Measurements from ENCODE around the gene GALNT10. TPM values are rescaled to one million over a fixed set of nuclear protein-coding genes. Genes with fewer than 3 reads are reported as not detected.

The GALNT10 gene
- total and polyA plus RNA-seq, 2 of the 8 experiments (the other 6 are each of a cell fraction or from before 2014, with no cell fraction given): 4.6 to 15.5 TPM

GRCh38 chr5:154333016-154333415 is 142.5 kb downstream of the GALNT10 start:
- H3K79me2 ChIP-seq (ENCODE audit: control insufficient read depth in 1 of 2, insufficient read depth in 2 of 2, low read length in 2 of 2): no peaks in the 10 kb centered on the region
- H3K4me2 ChIP-seq (ENCODE audit: insufficient read depth in 1 of 2, low read depth in 2 of 2, low read length in 2 of 2): no peak overlapping the region
- no peak overlapping the region for H3K23ac ChIP-seq (ENCODE audit: insufficient read length)
- no peak overlapping the region for H2BK20ac ChIP-seq (ENCODE audit: low read length)
- H4K5ac ChIP-seq (ENCODE audit: insufficient read length, low read depth, low read length): no peak overlapping the region
- H3K23me2 ChIP-seq (ENCODE audit: low read depth, low read length): no peaks in the 10 kb centered on the region
- no peaks in the 10 kb centered on the region for H3K27me3 ChIP-seq (replicated peaks in 1 of 4; ENCODE audit: control insufficient read depth in 3 of 4, extremely low read depth in 1 of 4, insufficient read depth in 3 of 4, low read length in 3 of 4)
- no peak overlapping the region for H3K27ac ChIP-seq (ENCODE audit: low read depth, low read length)
- no peaks in the 10 kb centered on the region for H3K36me3 ChIP-seq (ENCODE audit: control insufficient read depth in 2 of 4, insufficient read depth in 4 of 4, low read length in 3 of 4)
- no peak overlapping the region for H3K4ac ChIP-seq (replicated peaks; ENCODE audit: insufficient read length, low read depth, low read length)
- 72% methylated on average over 4 of the region's 4 CpGs; no CpG with 5 or more reads in 1 of the 2 experiments for WGBS, 2 experiments (ENCODE audit: extremely low coverage in 1 of 2, insufficient coverage in 1 of 2, insufficient read length in 1 of 2, insufficient replicate concordance in 2 of 2, low coverage in 1 of 2, low lambda C conversion rate in 2 of 2, missing lambda C conversion rate in 1 of 2)
- H2AFZ ChIP-seq (ENCODE audit: low read length): no peak overlapping the region
- H4K91ac ChIP-seq (replicated peaks; ENCODE audit: insufficient read length, low read length): no peak overlapping the region
- no peak overlapping the region for H3K14ac ChIP-seq (ENCODE audit: insufficient read length)
- DNase-seq (ENCODE audit: low read depth in 1 of 2, low spot score in 2 of 2) (no peak), FAIRE-seq (no peak)
- H3K4me3 ChIP-seq (ENCODE audit: extremely low read depth in 1 of 4, insufficient read depth in 2 of 4, low read depth in 3 of 4, low read length in 4 of 4): no peak overlapping the region
- no peak overlapping the region for H3K18ac ChIP-seq (ENCODE audit: extremely low read depth, low read length)
- no peak overlapping the region for H2BK12ac ChIP-seq (ENCODE audit: low read depth, low read length)
- ChIA-PET POLR2A (ENCODE audit: partially characterized antibody) (no interaction called here), CTCF (ENCODE audit: partially characterized antibody) (no interaction called here)
- no peak overlapping the region for H2AK5ac ChIP-seq (ENCODE audit: low read depth, low read length)
- H4K20me1 ChIP-seq (replicated peaks in 1 of 2; ENCODE audit: control insufficient read depth in 1 of 2, insufficient read depth in 2 of 2, low read length in 2 of 2): peaks cover 0 to 1% of the 10 kb centered on the region in 2 experiments
- H2BK120ac ChIP-seq (replicated peaks; ENCODE audit: low read depth, low read length): no peak overlapping the region
- no peaks in the 10 kb centered on the region for H3K9me3 ChIP-seq (ENCODE audit: insufficient read depth in 2 of 2, low read depth in 1 of 2, low read length in 1 of 2)
- no peak overlapping the region for H2BK5ac ChIP-seq (ENCODE audit: low read depth, low read length)
- H4K8ac ChIP-seq (ENCODE audit: extremely low read depth, insufficient read depth, low read length): no peak overlapping the region
- H3K56ac ChIP-seq (replicated peaks; ENCODE audit: insufficient read length, low read depth, low read length): no peak overlapping the region
- no peak overlapping the region for H2BK15ac ChIP-seq (ENCODE audit: low read length)
- no peak overlapping the region for H3K9ac ChIP-seq (replicated peaks in 1 of 4; ENCODE audit: extremely low read depth in 1 of 4, low read depth in 3 of 4, low read length in 3 of 4)
- no peaks in the 10 kb centered on the region for H3K79me1 ChIP-seq (ENCODE audit: low read depth, low read length)
- H3K4me1 ChIP-seq (replicated peaks in 1 of 4; ENCODE audit: control insufficient read depth in 3 of 4, insufficient read depth in 4 of 4, low read length in 3 of 4): no peaks in the 10 kb centered on the region
- TF ChIP-seq KDM4A (IDR thresholded peaks at IDR 0.05; ENCODE audit: low read depth, low read length, severe bottlenecking): no peak
- no peak for TF ChIP-seq ASH2L (IDR thresholded peaks at IDR 0.05; ENCODE audit: low read length)
- no peak for TF ChIP-seq JUND (IDR thresholded peaks at IDR 0.05; ENCODE audit: low read length)
- TF ChIP-seq BRCA1 (IDR thresholded peaks at IDR 0.05; ENCODE audit: low read depth, low read length): no peak
- no peak for TF ChIP-seq CHD2 (IDR thresholded peaks at IDR 0.05; ENCODE audit: low read length)
- TF ChIP-seq NANOG (IDR thresholded peaks at IDR 0.05; ENCODE audit: insufficient read depth, low read depth, low read length, poor library complexity, severe bottlenecking): no peak
- TF ChIP-seq E2F6 (IDR thresholded peaks at IDR 0.05): no peak
- no peak for TF ChIP-seq RXRA (IDR thresholded peaks at IDR 0.05; ENCODE audit: insufficient read depth, low read depth, low read length)
- TF ChIP-seq HDAC2 (IDR thresholded peaks at IDR 0.05; ENCODE audit: borderline replicate concordance in 1 of 2, low read depth in 2 of 2, low read length in 2 of 2): no peak
- no peak for TF ChIP-seq EZH2 (IDR thresholded peaks at IDR 0.05; ENCODE audit: low read depth, low read length, severe bottlenecking)
- no peak for TF ChIP-seq RBBP5 (IDR thresholded peaks at IDR 0.05; ENCODE audit: borderline replicate concordance, low read depth, low read length)
- no peak for TF ChIP-seq SP2 (IDR thresholded peaks at IDR 0.05; ENCODE audit: low read length)
- no peak for TF ChIP-seq SUZ12 (IDR thresholded peaks at IDR 0.05; ENCODE audit: low read length)
- TF ChIP-seq SIN3A (conservative IDR thresholded peaks at IDR 0.05 in 1 of 2, IDR thresholded peaks at IDR 0.05 in 1 of 2; ENCODE audit: low read depth in 1 of 2, low read length in 2 of 2): no peak
